Keratinocyte (primary cell): Measurements from ENCODE around the gene JMJD1C.

ENCODE experiments used
- CTCF ChIP-seq, 3 experiments: IDR thresholded peaks in 1 of 3; conservative IDR thresholded peaks in 1 of 3; optimal IDR thresholded peaks in 1 of 3; 2 replicates in 2 of 3; 3 replicates in 1 of 3; pipeline versions ENCODE3 to v1.5.1; 2011; ENCODE audit warnings: low read length in 3 of 3, mild to moderate bottlenecking in 3 of 3, moderate library complexity in 2 of 3, control low read depth in 1 of 3, inconsistent platforms in 1 of 3; ENCODE audit not compliant: insufficient read depth in 2 of 3; ENCODE audit errors: extremely low read depth in 1 of 3
- EZH2 ChIP-seq: IDR thresholded peaks from one replicate; pipeline ENCODE4 v1.6.1; 2012; ENCODE audit warnings: inconsistent platforms, mild to moderate bottlenecking, low read length, moderate library complexity

GRCh38 chr10:63320683-63321082 is 145.1 kb downstream of the JMJD1C start:
- TF ChIP-seq CTCF (optimal IDR thresholded peaks at IDR 0.05 in 1 of 3, IDR thresholded peaks at IDR 0.05 in 1 of 3, conservative IDR thresholded peaks at IDR 0.05 in 1 of 3; ENCODE audit: extremely low read depth in 1 of 3, insufficient read depth in 2 of 3, low read length in 3 of 3) (no peak), EZH2 (no peak)
